Spleen (tissue), 11 donors: ENCODE data around the gene NCF2. TPM values are rescaled to one million over a fixed set of nuclear protein-coding genes. Genes with fewer than 3 reads are reported as not detected.

Experiments
- DNase-seq: peaks from one replicate; pipeline ENCODE4 v3.0.0-alpha.2; 2020
- H3K27ac ChIP-seq, 8 donors: fragments of 200-600 bp; sonication (generic) in 7 of 8; 1 replicate in 4 of 8; 2 replicates in 4 of 8; pipeline versions ENCODE4 v1.5.0 to v1.8.0; 2016 to 2021; ENCODE audit warnings: inconsistent platforms in 4 of 8, mild to moderate bottlenecking in 4 of 8, moderate library complexity in 1 of 8
- H3K27me3 ChIP-seq, 7 donors: fragments of 200-600 bp; sonication (generic) in 6 of 7; replicated peaks in 1 of 7; 1 replicate in 4 of 7; 2 replicates in 3 of 7; pipeline versions ENCODE4 v1.5.0 to v1.8.0; 2016 to 2021; ENCODE audit warnings: inconsistent platforms in 3 of 7, mild to moderate bottlenecking in 1 of 7
- H3K36me3 ChIP-seq, 6 donors: fragments of 200-600 bp; sonication (generic) in 5 of 6; 1 replicate in 4 of 6; 2 replicates in 2 of 6; pipeline versions ENCODE4 v1.5.0 to v1.8.0; 2016 to 2021; ENCODE audit warnings: inconsistent platforms in 2 of 6
- H3K4me1 ChIP-seq, 6 donors: fragments of 200-600 bp; sonication (generic) in 5 of 6; 1 replicate in 3 of 6; 2 replicates in 3 of 6; pipeline versions ENCODE4 v1.5.0 to v1.8.0; 2016 to 2021; ENCODE audit warnings: inconsistent platforms in 3 of 6
- H3K4me3 ChIP-seq, 8 donors: fragments of 200-600 bp; sonication (generic) in 7 of 8; 1 replicate in 4 of 8; 2 replicates in 4 of 8; pipeline versions ENCODE4 v1.5.0 to v1.8.0; 2016 to 2021; ENCODE audit warnings: inconsistent platforms in 4 of 8, mild to moderate bottlenecking in 4 of 8, moderate library complexity in 2 of 8
- H3K9me3 ChIP-seq, 8 donors: fragments of 200-600 bp; sonication (generic) in 7 of 8; 1 replicate in 4 of 8; 2 replicates in 4 of 8; pipeline versions ENCODE4 v1.5.0 to v1.8.0; 2016 to 2021; ENCODE audit warnings: inconsistent platforms in 4 of 8
- POLR2A ChIP-seq, 3 donors: fragments of 450-650 bp; IDR thresholded peaks; one replicate each; pipeline ENCODE4 v1.5.1; 2017; ENCODE audit warnings: antibody characterized with exemption in 3 of 3, mild to moderate bottlenecking in 1 of 3
- POLR2AphosphoS5 ChIP-seq, 3 donors: sonication (generic); formaldehyde crosslinking; IDR thresholded peaks; one replicate each; pipeline ENCODE4 v1.5.1; 2017; ENCODE audit warnings: antibody characterized with exemption in 3 of 3
- WGBS, 5 donors: extraction: QIAGEN DNeasy Blood & Tissue Kit in 3 of 5; methylation state at CpG; one replicate each; pipeline versions ENCODE4 v1.1.5 to v1.1.7; 2013 to 2018; 5-methylcytosine and 5-hydroxymethylcytosine counted together
- intact Hi-C: fragments of 100-400 bp; cut with DNase I; formaldehyde crosslinking; loops from one replicate; pipeline ENCODE4 v1.15.0; 2023; ENCODE audit warnings: low total_unique reads
- polyA plus RNA-seq, 3 donors: library from polyadenylated mRNA; stranded (reverse); fragments of 200-250 nt; gene quantifications; one replicate each; pipeline ENCODE4 v1.2.1, GENCODE V29; 2013
- total RNA-seq, 7 donors: library from RNA; depleted of rRNA in 3 of 7; stranded (reverse); fragments of >200 nt in 3 of 7; fragmentation: NEBNext Ultra II Directional in 4 of 7; extraction: Animal tissue kit (Norgen Biotek cat#: 25700) in 4 of 7; gene quantifications; one replicate each; pipeline versions ENCODE4 v1.1.0 to v1.2.1, GENCODE V29; 2016 to 2021
- TF ChIP-seq, protein P1 (sequence below), 11 experiments: fragments of 200-600 bp in 7 of 11; fragments of 450-650 bp in 4 of 11; sonication (generic) in 4 of 11; IDR thresholded peaks in 8 of 11; conservative IDR thresholded peaks in 3 of 11; 1 replicate in 7 of 11; 2 replicates in 4 of 11; pipeline versions ENCODE4 v1.4.0 to v1.8.0; 2016 to 2021; ENCODE audit warnings: antibody characterized with exemption in 11 of 11, inconsistent platforms in 4 of 11, mild to moderate bottlenecking in 1 of 11
- donor health status: healthy with polysubstance abuse.
- donor health status: DM: no; HTN: no; CAD: no; lungs with moderate emphysema.
- donor health status: DM: no; HTN: no; CAD: no.
- donor health status: Bipolar disorder and iron deficiency.
- donor health status: healthy.
- donor health status: DM: no; HTN: no; CAD: no.
- donor health status: DM: yes; HTN: yes; CAD: no.

NCF2 gene
- total and polyA plus RNA-seq, 10 donors = 14.9 to 232 (median 99.0) TPM

DNA sequence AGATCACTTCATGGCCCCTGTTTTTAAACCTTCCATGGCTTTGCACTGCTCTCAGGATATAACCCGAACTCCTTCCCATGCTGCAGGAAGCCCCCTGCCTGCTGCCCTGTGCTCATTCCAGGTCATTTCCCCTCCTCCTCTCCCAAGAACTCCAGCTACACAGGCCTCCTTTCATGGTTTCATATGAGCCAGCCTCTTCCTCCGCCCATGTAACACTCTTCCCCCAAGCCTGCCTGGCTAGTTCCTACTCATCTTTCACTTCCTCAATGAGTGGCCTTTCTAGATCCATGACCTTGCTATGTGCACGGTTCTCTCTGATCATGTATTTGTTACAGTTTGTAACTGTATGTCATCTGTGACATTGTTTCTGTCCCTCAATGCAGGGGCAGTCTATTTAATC, 3.1 kb upstream of the NCF2 start:
- DNase-seq = no peak

DNA sequence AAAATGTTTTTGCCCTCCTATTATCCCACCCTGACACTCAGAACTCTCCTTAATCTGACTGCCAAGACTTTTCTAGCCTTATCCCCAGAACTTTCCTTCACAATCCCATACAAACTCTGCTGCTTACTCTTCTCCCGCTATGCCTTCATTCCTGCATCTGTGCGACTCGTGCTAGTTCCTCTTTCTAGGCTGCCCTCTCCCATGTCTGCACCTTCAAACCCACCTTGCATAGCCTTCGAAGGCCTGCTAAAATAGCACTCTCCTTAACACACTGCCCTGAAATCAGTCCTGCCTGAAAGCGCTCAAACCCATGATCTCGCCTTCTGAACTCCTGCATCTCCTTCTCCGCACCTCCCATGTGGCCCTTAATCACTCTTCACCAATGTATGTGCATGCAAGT, 2.5 kb upstream of the NCF2 start:
- WGBS, 5 donors = 70 to 83% (median 79%) methylated on average over 7 of the region's 7 CpGs
- peak overlapping the region in 6 of 8 donors; percentile 58 to 98 (median 90) for H3K27ac ChIP-seq
- DNase-seq = no peak

More for the DNA sequence above, 3.1 kb upstream of the NCF2 start:
- WGBS, 5 donors = 30 to 50% (median 37%) methylated on average over 3 of the region's 3 CpGs
- H3K4me1 ChIP-seq = peaks cover 2 to 60% (median 45%) of the 10 kb centered on the region in 6 donors
- peak overlapping the region in 7 of 8 donors; percentile 33 to 98 (median 89) for H3K27ac ChIP-seq
- no peaks in the 10 kb centered on the region for H3K9me3 ChIP-seq
- intact Hi-C loops = no loop called here
- TF ChIP-seq POLR2AphosphoS5 (IDR thresholded peaks at IDR 0.05) (peak in 1 of 3 donors; percentile 61), POLR2A (IDR thresholded peaks at IDR 0.05) (no peak)
- H3K27me3 ChIP-seq = no peaks in the 10 kb centered on the region
- peak overlapping the region in 1 of 8 donors; percentile 11 for H3K4me3 ChIP-seq
- H3K36me3 ChIP-seq = no peaks in the 10 kb centered on the region

DNA sequence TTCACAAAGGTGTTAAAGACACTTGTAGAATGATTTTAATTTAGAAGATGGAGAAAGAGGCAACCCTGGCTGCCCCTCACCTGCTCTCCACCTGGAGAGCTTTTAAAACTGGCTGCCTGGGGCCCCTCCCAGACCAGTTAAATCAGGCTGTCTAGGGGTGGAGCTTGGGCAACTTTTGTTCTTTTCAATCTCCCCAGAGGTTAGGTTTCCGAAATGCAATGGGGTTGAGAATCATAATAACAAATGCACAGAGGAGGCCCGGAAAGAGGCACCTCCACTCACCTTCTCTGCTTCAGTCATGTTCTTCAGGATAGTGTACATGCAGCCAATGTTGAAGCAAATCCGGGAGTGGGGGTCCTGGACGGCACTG, 400 bp downstream of the NCF2 start:
- DNase-seq = no peak
- H3K9me3 ChIP-seq = no peaks in the 10 kb centered on the region
- H3K27me3 ChIP-seq = no peaks in the 10 kb centered on the region
- peak overlapping the region; percentile 72 to 98 (median 90) for H3K27ac ChIP-seq
- peaks cover 0 to 22% (median 0%) of the 10 kb centered on the region in 6 donors for H3K36me3 ChIP-seq
- intact Hi-C loops = no loop called here
- peak overlapping the region; percentile 8 to 67 (median 30) for H3K4me3 ChIP-seq
- TF ChIP-seq POLR2AphosphoS5 (IDR thresholded peaks at IDR 0.05) (no peak), POLR2A (IDR thresholded peaks at IDR 0.05) (no peak)
- TF ChIP-seq, protein P1, sequence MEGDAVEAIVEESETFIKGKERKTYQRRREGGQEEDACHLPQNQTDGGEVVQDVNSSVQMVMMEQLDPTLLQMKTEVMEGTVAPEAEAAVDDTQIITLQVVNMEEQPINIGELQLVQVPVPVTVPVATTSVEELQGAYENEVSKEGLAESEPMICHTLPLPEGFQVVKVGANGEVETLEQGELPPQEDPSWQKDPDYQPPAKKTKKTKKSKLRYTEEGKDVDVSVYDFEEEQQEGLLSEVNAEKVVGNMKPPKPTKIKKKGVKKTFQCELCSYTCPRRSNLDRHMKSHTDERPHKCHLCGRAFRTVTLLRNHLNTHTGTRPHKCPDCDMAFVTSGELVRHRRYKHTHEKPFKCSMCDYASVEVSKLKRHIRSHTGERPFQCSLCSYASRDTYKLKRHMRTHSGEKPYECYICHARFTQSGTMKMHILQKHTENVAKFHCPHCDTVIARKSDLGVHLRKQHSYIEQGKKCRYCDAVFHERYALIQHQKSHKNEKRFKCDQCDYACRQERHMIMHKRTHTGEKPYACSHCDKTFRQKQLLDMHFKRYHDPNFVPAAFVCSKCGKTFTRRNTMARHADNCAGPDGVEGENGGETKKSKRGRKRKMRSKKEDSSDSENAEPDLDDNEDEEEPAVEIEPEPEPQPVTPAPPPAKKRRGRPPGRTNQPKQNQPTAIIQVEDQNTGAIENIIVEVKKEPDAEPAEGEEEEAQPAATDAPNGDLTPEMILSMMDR (IDR thresholded peaks at IDR 0.05 in 8 of 11, conservative IDR thresholded peaks at IDR 0.05 in 3 of 11) = no peak
- H3K4me1 ChIP-seq = peaks cover 2 to 83% (median 48%) of the 10 kb centered on the region in 6 donors
- WGBS, 5 donors = 45 to 74% (median 63%) methylated on average over 4 of the region's 4 CpGs

More for the DNA sequence above, 2.5 kb upstream of the NCF2 start:
- Histone ChIP-seq H3K27me3 (no peaks in the 10 kb centered on the region), H3K9me3 (no peaks in the 10 kb centered on the region), H3K36me3 (no peaks in the 10 kb centered on the region), H3K4me3 (peak overlapping the region in 1 of 8 donors; percentile 11), H3K4me1 (peaks cover 2 to 58% (median 45%) of the 10 kb centered on the region in 6 donors)
- no peak for TF ChIP-seq POLR2A (IDR thresholded peaks at IDR 0.05)
- TF ChIP-seq, protein P1 (IDR thresholded peaks at IDR 0.05 in 8 of 11, conservative IDR thresholded peaks at IDR 0.05 in 3 of 11) = no peak
- TF ChIP-seq POLR2AphosphoS5 (IDR thresholded peaks at IDR 0.05) = no peak
- intact Hi-C loops = no loop called here

DNA sequence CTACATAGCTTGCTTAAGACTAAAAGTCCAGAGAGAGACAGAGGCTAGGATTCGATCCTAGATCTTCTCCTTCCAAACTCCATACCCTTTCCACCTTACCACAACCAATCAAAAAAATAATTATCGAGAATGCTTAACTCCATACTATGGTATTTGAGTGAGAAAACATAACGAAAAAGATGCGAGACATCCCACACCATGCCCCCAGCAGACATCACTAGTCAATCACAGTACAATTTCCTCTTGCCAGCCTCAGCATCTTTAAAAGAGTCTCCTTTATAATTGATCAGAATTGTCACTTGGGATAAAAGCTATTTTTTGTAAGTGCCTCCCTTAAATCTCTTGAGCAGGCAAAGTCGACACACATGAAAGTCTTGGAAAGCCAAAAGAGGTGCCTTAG, 875 bp downstream of the NCF2 start:
- Histone ChIP-seq H3K4me1 (peaks cover 2 to 88% (median 50%) of the 10 kb centered on the region in 6 donors), H3K36me3 (peaks cover 0 to 27% (median 0%) of the 10 kb centered on the region in 6 donors), H3K27ac (peak overlapping the region; percentile 72 to 98 (median 90)), H3K9me3 (no peaks in the 10 kb centered on the region), H3K4me3 (peak overlapping the region; percentile 8 to 67 (median 30)), H3K27me3 (no peaks in the 10 kb centered on the region)
- TF ChIP-seq, protein P1 (IDR thresholded peaks at IDR 0.05 in 8 of 11, conservative IDR thresholded peaks at IDR 0.05 in 3 of 11) = no peak
- TF ChIP-seq POLR2A (IDR thresholded peaks at IDR 0.05) = no peak
- TF ChIP-seq POLR2AphosphoS5 (IDR thresholded peaks at IDR 0.05) = no peak
- DNase-seq = no peak
- 69 to 86% (median 79%) methylated on average over 5 of the region's 5 CpGs for WGBS, 5 donors
- intact Hi-C loops = no loop called here
